HEK293T (cell line): Measurements from ENCODE around the gene DEPP1.
"Not testable (repeated sequence)": the region's sequence is repeated elsewhere in the genome, so short reads cannot be mapped to it uniquely, and the experiment has no call there.

Experiments used
- CTCF ChIA-PET: fragments of 350-600 bp; formaldehyde crosslinking; extraction: SDS; loops from one replicate; lab custom pipeline; 2021; ENCODE audit warnings: antibody characterized with exemption, inconsistent platforms; lab: Yijun Ruan, JAX
- POLR2A ChIA-PET: fragments of 350-600 bp; formaldehyde crosslinking; extraction: SDS; loops from one replicate; lab custom pipeline; 2020; ENCODE audit warnings: antibody characterized with exemption, inconsistent platforms; lab: Yijun Ruan, JAX
- DNase-seq: peaks from one replicate; pipeline ENCODE4 v3.0.0; 2012; ENCODE audit warnings: mixed read lengths; ENCODE audit errors: extremely low spot score
- ARNT ChIP-seq: fragments of 450-650 bp; IDR thresholded peaks from 2 replicates; pipeline ENCODE4 v1.6.1; 2017; ENCODE audit warnings: mild to moderate bottlenecking
- BHLHE40 ChIP-seq: fragments of 450-650 bp; IDR thresholded peaks from 2 replicates; pipeline ENCODE4 v1.6.1; 2016; ENCODE audit warnings: mild to moderate bottlenecking, moderate library complexity, borderline replicate concordance
- CTBP1 ChIP-seq: fragments of 450-650 bp; IDR thresholded peaks from 2 replicates; pipeline ENCODE4 v1.6.1; 2016; ENCODE audit warnings: borderline replicate concordance
- ELF4 ChIP-seq: fragments of 450-650 bp; IDR thresholded peaks from 2 replicates; pipeline ENCODE4 v1.6.1; 2017; ENCODE audit warnings: antibody characterized with exemption
- FOXA1 ChIP-seq: fragments of 450-650 bp; IDR thresholded peaks from 2 replicates; pipeline ENCODE4 v1.6.1; 2016; ENCODE audit warnings: mild to moderate bottlenecking
- FOXK2 ChIP-seq: fragments of 450-650 bp; IDR thresholded peaks from 2 replicates; pipeline ENCODE4 v1.6.1; 2016; ENCODE audit warnings: mild to moderate bottlenecking
- FOXM1 ChIP-seq: fragments of 450-650 bp; IDR thresholded peaks from 2 replicates; pipeline ENCODE4 v1.6.1; 2017; ENCODE audit warnings: mild to moderate bottlenecking, borderline replicate concordance
- HDGF ChIP-seq: fragments of 450-650 bp; IDR thresholded peaks from 2 replicates; pipeline ENCODE4 v1.6.1; 2017; ENCODE audit warnings: antibody characterized with exemption, borderline replicate concordance
- L3MBTL2 ChIP-seq: fragments of 450-650 bp; conservative IDR thresholded peaks from 2 replicates; pipeline ENCODE4 v1.6.1; 2016; ENCODE audit warnings: mild to moderate bottlenecking
- LEF1 ChIP-seq: fragments of 450-650 bp; IDR thresholded peaks from 2 replicates; pipeline ENCODE4 v1.6.1; 2017; ENCODE audit warnings: mild to moderate bottlenecking, borderline replicate concordance
- NFRKB ChIP-seq: fragments of 450-650 bp; IDR thresholded peaks from 2 replicates; pipeline ENCODE4 v1.6.1; 2016; ENCODE audit warnings: mild to moderate bottlenecking, moderate library complexity
- SP1 ChIP-seq: fragments of 450-650 bp; IDR thresholded peaks from 2 replicates; pipeline ENCODE4 v1.6.1; 2017
- SUZ12 ChIP-seq: fragments of 450-650 bp; IDR thresholded peaks from 2 replicates; pipeline ENCODE4 v1.6.1; 2016; ENCODE audit warnings: mild to moderate bottlenecking
- TARDBP ChIP-seq: fragments of 450-650 bp; IDR thresholded peaks from 2 replicates; pipeline ENCODE4 v1.6.1; 2016
- ZNF384 ChIP-seq: fragments of 450-650 bp; IDR thresholded peaks from 2 replicates; pipeline ENCODE4 v1.6.1; 2016
- TF ChIP-seq, protein P1 (sequence below): fragments of 450-650 bp; IDR thresholded peaks from 2 replicates; pipeline ENCODE4 v1.6.1; 2016

Gene DEPP1, protein sequence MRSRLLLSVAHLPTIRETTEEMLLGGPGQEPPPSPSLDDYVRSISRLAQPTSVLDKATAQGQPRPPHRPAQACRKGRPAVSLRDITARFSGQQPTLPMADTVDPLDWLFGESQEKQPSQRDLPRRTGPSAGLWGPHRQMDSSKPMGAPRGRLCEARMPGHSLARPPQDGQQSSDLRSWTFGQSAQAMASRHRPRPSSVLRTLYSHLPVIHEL

DNA sequence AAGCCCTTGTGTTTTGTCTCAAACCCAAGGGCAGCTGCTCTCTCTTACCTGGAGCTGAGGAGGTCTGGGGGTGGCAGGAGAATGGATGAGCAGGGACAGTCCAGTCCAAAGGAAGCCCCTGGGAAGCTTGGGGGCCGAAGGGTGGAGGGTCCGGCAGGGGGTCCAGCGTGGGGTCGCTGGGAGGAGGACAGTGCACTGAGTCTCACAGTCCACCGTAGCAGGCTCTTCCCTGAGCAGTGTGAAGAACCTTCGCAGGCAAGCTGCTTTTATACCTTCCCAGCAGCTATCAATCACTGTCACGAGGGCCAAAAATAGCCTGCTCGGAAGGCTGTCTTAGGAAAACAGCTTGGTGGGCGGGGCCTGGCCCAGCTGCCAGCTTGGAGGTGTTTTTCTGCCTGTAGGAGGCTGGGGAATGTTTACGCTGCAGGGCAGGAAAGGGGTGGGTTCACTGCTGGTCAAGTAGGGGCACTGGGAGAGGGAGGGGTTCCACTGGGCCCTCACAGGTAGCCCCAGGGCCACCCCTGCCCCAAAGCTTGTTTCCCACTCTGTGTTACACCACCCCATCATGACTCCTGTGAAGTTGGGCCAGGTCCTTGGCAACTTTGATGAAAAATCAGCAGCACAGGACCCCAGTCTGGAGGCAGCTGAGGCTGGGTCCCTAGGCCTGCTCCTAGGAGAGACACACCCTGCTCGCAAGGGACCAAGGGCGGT, at the start of gene DEPP1:
Gene DEPP1 (minus strand): TSS at position 240 of the 711 bp plus-strand sequence. CDS start 779 bp downstream, outside the sequence.
- ChIA-PET CTCF (interaction anchor here (0.6 to 1.0 kb wide), 2 partner anchors 12 to 21 kb away, joined by 3 to 4 read pairs; no protein-coding TSS in a partner anchor), POLR2A (interaction anchor here (0.6 to 1.8 kb wide), 9 partner anchors 9 to 116 kb away, joined by 3 to 9 read pairs (median 3); partner anchors contain the start of genes RASSF4 and ZNF22)
- peak; percentile 86 for DNase-seq
- TF ChIP-seq, protein P1, sequence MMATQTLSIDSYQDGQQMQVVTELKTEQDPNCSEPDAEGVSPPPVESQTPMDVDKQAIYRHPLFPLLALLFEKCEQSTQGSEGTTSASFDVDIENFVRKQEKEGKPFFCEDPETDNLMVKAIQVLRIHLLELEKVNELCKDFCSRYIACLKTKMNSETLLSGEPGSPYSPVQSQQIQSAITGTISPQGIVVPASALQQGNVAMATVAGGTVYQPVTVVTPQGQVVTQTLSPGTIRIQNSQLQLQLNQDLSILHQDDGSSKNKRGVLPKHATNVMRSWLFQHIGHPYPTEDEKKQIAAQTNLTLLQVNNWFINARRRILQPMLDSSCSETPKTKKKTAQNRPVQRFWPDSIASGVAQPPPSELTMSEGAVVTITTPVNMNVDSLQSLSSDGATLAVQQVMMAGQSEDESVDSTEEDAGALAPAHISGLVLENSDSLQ = peak; percentile 99
- TF ChIP-seq SP1 = no peak

DNA sequence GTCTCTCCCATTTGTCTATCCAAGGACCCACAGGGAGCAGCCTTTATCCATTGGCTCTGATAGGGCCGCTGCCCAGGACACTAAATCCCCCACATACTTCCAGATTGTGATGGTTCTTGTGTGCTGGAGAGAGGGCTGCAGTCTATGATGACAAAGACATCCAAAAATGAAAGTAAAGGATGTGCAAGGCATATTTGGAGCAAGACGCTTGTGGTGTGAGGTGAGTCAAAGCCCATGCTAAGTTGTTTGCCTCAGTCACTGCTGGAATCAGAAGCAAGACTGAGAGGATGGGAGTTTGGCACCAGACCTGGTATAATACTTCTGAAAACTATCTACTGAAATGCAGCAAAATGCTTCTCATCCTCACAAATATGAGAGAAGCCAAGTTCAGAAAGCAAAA, 44.8 kb upstream of the DEPP1 start:
- DNase-seq = no peak
- ChIA-PET POLR2A (no interaction called here), CTCF (no interaction called here)
- TF ChIP-seq L3MBTL2 = no peak
- TF ChIP-seq LEF1 = no peak
- no peak for TF ChIP-seq FOXA1
- TF ChIP-seq TARDBP = no peak
- no peak for TF ChIP-seq FOXK2
- TF ChIP-seq BHLHE40 = no peak
- TF ChIP-seq CTBP1 = no peak
- TF ChIP-seq HDGF = no peak
- no peak for TF ChIP-seq SP1
- TF ChIP-seq NFRKB = no peak
- TF ChIP-seq FOXM1 = no peak
- no peak for TF ChIP-seq ELF4
- TF ChIP-seq, protein P1 = no peak
- no peak for TF ChIP-seq SUZ12
- TF ChIP-seq ZNF384 = no peak
- no peak for TF ChIP-seq ARNT

DNA sequence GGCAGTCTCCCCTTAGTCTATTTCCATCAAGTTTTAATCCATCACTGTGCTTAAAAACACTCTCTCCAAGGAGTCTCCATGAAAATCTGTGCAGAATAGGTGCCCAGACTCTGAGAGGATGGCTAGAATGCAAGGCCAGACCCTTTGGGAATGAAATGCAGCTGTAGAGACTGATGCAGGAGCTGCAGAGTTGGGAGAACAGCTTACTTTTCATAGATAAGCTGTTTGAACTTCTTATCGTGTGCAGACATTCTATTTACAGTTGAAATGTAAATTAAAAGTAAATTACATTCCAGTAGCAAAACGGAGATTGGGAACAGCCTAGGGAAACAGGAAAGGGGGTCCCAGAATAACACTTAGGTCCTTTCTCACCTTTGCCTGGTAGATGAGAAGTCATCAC, 37.0 kb upstream of the DEPP1 start:
- ChIA-PET CTCF (no interaction called here), POLR2A (no interaction called here)
- TF ChIP-seq SP1 (no peak), ZNF384 (no peak), LEF1 (no peak), ELF4 (no peak), HDGF (no peak), NFRKB (no peak), TARDBP (no peak), FOXK2 (no peak), CTBP1 (no peak), SUZ12 (no peak), BHLHE40 (no peak), FOXA1 (no peak), L3MBTL2 (no peak), ARNT (no peak), FOXM1 (no peak)
- TF ChIP-seq, protein P1 = no peak
- DNase-seq = no peak

DNA sequence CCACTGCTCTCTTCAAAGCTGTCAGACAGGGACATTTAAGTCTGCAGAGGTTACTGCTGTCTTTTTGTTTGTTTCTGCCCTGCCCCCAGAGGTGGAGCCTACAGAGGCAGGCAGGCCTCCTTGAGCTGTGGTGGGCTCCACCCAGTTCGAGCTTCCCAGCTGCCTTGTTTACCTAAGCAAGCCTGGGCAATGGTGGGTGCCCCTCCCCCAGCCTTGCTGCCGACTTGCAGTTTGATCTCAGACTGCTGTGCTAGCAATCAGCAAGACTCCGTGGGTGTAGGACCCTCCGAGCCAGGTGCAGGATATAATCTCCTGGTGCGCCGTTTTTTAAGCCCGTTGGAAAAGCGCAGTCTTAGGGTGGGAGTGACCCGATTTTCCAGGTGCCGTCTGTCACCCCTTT, 35.9 kb upstream of the DEPP1 start:
- POLR2A ChIA-PET = not testable (repeated sequence)

DNA sequence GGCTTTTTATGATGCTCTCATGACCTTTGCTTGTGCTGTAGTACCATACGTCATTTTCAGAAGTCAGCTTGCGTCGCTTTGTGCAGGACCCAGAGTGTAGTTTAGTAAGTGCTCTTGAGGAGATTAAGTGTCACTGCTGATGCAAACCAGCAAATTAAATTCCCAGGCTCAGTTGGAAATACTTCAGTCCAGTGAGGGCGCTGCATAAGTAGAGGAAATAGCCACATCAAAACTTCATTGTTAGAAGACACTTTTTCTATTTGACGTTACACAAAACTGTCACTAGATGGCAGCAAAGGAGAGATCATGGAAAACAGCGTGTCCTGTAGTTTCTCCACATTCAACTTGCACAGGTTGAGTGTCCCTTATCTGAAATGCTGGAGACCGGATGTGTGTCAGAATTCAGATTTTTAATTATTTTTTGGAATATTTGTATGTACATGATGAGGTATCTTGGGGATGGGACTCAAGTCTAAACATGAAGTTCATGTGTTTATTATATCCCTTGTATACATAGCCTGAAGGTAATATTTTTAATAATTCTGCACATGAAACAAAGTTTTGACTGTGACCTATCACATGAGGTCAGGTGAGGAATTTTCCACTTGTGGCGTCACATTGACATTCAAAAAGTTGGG, 30.0 kb upstream of the DEPP1 start:
- POLR2A ChIA-PET = interaction anchor here (0.8 kb wide), 1 partner anchor 30 kb away, joined by 3 read pairs; the partner anchor contains the start of gene DEPP1

More for the DNA sequence above, 35.9 kb upstream of the DEPP1 start:
- CTCF ChIA-PET, DNase-seq: not testable (repeated sequence)

More for the DNA sequence above, 30.0 kb upstream of the DEPP1 start:
- DNase-seq = peak; percentile 67
- CTCF ChIA-PET = interaction anchor here (2.4 kb wide), 1 partner anchor 76 kb away, joined by 8 read pairs; no protein-coding TSS in a partner anchor
- no peak for TF ChIP-seq ARNT
- TF ChIP-seq, protein P1 = peak; percentile 41; the same call in 1 of the 2 replicates
